DMS153 treated with DMSO at 0.1 percent for 48 hours (cell line): ENCODE results near the gene SLC12A5.
"Not testable (repeated sequence)": the region's sequence is repeated elsewhere in the genome, so short reads cannot be mapped to it uniquely, and the experiment has no call there.

Experiments
- DNase-seq: peaks from one replicate; lab custom pipeline; 2025; ENCODE audit not compliant: unreplicated experiment; lab: John Stamatoyannopoulos, UW

SLC12A5 gene

DNA sequence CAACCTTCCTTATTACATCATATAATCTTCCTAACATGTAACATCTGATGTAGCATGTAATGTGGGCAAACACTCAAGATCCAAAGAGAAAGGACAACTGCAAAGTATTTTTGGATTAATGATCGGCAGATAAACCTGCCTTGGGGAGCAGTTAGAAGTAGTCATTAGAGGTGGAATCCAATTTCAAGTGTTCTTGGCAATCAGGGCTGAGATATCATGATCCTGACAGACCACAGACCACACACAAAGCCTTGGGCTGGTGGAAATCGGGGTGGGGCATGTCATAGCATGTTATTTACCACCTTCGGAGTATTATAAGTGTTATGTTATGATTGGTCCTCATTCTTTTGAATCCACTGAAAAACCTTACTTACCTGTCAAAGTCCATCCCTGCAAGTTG is 44.4 kb downstream of the SLC12A5 start:
- DNase-seq, result no peak

DNA sequence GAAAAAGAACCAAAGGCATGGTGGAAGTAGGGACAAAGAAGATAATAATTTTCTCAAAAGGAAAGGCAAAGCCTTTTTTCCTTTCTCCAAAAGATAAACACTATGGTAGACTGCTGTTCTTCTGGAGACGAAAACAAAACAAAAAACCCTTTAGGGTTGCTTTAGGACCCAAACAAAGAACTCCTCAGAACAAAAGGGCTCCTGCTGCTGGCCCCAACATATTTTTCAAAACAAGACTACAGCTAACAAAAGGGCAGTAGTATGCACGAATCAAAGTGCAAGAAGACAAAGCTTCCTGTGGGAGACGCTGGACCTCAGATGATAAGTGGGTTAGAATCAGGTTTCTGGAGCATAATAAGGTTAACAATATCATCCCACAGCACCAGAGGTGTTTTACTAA is 45.0 kb downstream of the SLC12A5 start:
- DNase-seq, result no peak

DNA sequence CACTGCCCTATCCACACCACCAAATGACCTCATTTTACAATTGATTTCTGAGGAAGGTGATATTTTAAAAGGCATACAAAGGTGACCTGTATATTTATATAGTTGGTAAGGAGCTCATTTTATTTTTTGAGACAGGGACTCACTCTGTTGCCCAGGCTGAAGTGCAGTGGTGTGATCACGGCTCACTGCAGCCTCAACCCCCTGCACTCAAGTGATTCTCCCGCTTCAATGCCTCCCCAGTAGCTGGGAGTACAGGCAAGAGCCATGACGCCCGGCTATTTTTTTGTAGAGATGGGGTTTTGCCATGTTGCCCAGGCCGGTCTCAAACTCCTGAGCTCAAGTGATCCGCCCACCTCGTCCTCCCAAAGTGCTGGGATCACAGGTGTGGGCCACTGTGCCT is 47.8 kb downstream of the SLC12A5 start:
- no peak for DNase-seq

DNA sequence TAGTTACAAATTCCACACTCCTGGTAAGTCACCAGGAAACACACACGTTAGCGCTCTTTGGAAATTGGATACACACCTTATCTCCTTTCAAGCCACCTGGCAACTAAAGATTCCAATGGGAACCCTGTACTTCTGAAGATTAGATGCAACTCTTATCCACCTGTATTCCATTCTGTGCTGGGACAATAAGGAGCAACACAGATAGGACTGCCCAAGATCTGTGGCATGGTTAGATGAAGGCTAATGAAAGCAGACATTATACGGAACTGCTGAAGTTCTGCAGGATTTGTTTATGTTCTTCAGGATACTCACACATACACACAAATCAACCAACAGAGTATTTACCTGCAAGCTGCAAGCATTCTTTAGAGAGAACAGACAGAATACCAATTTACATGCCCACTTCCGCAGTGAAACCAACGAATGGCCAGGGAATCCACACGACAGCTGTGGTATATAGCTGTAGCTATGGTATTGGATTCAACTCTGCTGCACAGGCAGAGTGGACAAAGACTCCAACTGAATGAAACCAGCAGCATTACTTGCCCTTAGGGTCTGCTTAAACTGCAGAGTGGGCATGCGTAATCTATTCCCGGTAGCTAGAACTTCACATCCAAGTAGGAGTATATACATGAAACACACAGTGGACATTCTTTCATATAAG is 48.8 kb downstream of the SLC12A5 start:
- no peak for DNase-seq

DNA sequence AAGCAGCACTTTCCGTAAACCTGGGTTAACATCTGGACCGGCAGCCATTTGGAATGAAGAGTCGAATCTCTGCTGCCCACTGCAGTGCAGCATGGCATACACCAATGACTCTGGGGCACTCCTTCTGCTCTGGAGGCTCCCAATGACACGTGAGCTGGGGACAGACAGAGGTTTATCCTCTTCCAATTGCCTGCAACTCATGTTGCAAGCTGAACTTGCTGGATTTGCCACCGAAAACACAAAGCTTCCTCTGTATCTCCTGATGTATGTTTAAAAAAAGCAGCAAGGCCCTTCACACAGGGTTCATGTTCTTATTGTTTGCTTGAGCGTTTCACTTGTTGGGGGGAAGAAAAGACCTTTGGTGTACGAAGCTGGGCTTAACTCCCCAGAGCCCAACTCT is 49.9 kb downstream of the SLC12A5 start:
- DNase-seq, result no peak

DNA sequence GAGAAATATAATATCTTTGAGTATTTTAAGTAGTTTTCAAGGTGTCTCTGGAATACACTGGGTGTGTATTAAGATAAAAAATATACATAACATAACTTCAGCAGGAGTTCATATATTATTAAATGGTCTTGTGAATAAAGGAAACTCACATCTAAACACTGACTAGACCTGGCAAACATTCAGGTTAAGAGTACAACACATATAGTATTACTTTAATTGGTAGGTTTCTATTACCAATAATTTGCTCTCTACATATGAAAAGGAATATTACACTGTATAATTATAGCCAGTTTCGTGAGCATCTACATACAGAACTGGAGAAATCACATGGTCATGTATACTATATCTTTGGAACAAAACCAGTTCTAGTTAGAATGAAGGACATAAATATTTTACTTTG is 52.1 kb downstream of the SLC12A5 start:
- no peak for DNase-seq

DNA sequence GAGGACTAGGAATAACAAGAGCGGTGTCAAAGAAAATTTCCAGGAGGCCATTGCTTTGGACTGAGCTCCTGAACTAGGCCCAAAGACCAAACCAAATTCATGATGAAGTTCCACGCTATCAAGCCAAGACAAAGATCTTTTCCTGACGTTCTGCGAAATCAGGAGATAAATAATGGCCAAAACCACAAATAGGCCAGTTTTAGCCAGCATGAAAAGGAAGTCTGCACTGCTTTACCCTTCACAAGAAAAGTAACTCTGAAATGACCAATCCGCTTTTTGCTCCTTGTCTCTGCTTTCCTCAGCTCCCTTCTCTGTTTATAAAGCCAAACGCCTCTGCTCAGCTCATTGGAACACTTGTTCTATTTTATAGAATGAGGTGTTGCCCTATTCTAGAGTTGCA is 54.1 kb downstream of the SLC12A5 start:
- no peak for DNase-seq

DNA sequence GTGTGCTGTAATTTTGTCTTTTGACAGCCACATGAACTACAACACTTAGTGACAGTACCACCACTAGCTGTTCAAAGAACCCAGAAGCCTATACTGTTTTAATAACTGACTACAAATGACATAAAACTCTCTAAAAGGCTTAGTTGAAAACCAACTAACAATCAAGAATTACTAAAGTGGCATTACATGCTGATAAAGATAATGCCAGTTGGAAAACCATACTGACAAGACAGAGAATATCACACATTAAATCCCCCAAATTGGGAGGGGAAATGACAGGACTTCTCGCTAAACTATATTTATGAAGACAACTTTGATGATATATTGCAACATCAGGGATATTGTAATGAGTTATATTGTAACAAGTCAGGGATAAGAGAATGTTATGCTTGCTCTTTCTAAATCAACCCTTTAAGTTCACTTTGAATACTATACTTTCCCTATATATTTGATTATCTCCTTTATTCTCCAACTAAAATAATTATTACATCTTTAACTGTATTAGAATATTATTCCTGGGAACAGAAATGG is 54.6 kb downstream of the SLC12A5 start:
- no peak for DNase-seq

DNA sequence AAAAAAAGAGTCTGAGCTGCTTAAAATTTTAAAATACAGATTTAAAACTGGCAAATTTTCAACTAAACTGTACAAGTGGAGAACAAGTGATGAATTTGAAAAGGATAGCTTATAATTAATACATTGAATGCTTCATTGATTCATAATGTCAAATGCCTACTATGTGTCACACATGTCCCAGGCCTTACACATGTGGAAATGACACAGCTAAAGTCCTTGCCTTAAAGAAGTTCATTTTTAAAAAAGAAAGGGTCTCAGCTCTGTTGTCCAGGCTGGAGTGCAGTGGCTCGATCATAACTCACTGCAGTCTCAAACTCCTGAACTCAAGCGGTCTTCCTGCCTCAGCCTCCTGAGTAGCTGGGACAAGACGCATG is 55.8 kb downstream of the SLC12A5 start:
- no peak for DNase-seq

DNA sequence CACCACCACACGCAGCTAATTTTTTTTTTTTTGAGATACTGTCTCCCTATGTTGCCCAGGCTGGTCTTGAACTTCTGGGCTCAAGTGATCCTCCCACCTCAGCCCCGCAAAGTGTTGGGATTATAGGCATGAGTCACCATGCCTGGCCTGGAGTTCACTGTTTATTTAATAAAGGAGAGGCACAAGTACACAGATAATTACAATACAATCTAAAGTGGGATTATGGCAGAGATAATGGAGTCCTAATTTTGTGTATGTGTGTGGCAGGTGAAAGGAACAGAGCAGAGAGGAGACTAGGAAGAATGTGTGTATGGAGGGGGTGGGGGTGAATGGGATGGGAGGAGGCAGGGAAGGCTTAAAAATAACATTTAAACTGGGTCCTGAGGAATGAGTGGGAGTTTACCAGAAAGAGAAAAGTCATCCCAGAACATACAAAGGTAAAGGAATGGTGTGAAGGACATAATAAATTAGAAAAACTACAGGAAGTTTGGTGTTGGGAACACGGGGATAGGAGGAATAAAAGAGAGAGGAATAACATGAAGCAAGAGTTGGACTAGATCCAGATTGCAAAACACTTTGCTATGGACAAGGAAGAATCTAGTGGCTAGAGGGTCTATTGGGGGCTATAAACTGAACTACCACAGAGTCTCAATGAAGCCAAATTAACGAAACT is 56.3 kb downstream of the SLC12A5 start:
- DNase-seq, result peak; percentile 60

DNA sequence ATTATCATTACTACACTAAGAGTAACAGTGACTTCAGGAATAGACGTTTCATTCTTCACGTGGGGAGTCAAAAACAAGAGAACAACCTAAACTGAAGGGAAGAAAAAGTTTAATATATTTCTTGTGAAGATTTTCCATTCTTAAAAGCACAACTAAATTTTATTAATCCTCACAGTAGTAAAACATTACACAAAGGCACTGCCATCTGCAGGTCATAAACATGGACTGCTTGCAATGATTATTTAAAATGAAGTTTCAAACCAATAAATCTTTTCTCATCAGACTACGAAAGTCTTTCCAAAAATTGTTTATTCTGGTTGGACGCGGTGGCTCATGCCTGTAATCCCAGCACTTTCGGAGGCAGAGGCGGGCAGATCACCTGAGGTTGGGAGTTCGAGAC is 58.1 kb downstream of the SLC12A5 start:
- DNase-seq, result no peak

DNA sequence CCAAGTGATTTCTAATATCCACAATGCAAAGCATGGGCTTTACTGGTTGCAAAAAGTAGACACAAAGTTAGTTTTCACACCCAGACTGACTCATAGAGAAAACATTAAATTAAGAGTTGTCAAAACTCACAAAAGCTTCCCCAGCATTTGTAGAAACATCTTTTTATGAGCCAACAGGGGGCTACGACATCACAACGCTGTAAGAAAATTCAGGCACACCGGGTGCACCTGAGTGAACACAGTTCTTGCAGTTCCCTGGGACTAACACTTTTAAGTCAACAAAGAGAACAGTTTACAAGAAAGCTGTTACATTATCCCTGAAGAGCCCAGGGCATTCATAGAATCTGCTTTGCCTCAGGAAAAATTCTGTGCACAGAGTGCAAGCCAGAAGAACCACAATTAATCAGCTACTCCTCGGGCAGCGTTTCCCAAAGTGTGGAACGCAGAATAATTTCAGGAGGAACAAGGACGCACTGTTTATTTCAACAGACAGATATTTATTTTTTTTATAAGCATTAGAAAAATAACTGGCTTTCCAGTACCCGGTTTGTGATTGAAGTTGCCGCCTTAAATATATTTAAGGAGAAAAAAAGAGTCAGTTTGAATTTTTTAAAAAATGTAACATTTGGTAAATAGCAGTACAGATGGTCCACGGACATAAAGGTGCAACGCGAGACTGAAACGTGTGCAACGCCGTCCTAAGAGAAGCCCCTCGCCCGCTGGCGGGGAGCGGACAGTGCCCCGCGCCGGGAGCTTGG is 59.6 kb downstream of the SLC12A5 start:
- no peak for DNase-seq

DNA sequence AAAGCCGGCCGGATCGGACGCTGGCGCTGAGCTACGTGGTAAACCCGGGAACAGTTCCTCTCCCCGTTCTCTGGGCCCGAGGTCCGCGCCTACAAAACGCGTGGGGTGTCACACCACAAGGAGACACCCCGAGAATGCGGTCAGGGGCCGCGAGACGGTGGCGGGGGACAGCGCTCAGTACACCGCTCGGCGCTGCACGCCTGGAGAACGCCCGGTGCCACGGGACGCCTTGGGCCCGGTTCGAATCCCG is 60.1 kb downstream of the SLC12A5 start:
- DNase-seq, result no peak

DNA sequence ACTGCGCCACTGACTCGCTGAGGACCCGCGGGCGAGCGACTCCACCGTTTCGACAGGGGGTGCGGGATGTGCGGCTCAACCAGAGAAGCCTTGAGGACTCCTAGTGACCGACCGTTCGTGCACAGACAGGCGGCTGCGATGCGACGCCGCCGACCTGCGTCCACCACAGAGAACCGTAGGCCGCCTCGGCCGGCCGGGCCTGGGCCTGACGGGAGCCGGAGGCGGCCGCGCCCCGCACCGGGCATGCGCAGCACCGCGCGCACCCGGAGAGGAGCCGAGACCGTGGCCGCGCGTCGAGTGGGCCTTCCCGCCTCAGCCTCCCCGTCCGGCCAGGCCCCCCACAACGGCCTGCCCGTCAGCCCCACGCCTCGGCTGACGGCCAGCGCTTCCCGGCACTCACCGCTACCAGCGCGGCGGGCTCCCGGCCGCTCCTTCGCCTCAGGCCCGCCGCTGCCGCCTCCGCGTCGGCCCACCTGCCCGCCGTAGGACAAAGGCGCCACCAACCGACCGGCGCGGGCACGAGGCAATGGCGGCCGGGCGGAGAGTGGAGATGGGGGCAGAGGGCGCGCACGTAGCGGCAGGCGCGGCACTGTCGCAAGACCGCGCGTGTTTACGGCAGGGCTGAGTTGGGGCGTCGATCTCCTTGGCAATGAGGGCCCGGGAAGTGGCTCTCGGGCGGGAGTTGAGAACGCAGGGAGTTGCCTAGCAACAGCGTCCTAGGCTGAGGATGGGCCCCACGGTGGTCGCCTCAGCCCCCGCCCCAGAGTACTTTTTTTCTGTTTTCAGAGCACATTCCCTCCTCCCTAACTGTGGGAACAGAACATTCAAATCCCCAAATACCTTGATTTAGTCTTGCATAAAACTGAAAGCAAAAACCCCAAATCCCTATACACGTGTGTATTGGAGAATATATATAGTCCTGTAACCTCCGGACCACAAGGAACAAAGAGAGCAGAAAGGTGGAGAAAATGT is 60.7 kb downstream of the SLC12A5 start, which contains the start of gene NCOA5:
Gene NCOA5 (minus strand): TSS at position 546 of the 972 bp plus-strand sequence. CDS start 10,538 bp downstream, outside the sequence.
- peak; percentile 93 for DNase-seq

DNA sequence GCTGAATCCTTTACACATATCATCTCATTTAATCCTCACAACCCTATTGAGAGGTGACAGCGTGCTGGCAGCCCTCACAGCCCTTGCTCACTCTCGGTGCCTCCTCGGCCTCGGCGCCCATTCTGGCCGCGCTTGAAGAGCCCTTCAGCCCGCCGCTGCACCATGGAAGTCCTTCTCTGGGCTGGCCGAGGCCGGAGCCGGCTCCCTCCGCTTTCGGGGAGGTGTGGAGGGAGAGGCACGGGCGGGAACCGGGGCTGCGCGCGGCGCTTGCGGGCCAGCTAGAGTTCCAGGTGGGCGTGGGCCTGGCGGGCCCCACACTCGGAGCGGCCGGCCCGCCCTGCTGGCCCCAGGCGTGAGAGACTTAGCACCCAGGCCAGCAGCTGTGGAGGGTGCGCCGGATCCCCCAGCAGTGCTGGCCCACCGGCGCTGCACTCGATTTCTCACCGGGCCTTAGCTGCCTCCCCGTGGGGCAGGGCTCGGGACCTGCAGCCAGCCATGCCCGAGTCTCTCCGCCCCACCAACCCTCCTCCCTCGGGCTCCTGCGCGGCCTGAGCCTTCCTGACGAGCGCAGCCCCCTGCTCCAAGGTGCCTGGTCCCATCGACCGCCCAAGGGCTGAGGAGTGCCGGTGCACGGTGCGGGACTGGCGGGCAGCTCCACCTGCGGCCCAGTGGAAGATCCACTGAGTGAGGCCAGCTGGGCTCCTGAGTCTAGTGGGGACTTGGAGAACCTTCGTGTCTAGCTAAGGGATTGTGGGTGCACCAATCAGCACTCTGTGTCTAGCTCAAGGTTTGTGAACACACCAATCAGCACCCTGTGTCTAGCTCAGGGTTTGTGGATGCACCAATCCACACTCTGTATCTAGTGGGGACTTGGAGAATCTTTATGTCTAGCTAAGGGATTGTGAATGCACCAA is 62.9 kb downstream of the SLC12A5 start:
- not testable (repeated sequence) for DNase-seq

DNA sequence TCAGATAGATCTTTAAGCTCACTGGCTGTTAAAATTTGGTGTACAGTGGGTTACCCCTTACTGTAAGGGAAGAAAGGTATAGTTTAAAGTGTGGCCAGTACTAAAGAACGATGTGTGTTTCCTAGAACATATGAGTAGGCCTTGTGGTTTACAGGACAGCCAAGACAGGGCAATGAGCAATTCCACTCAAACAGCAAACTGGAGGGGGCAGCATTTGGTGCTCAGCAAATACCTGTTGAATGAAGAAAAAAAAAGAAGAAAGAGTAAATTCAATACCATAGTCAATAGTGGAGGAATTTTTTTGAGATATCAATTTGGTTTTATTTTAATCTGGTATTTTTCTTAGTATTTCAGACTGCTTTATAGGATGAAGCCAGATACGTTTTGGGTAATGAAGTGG is 64.5 kb downstream of the SLC12A5 start:
- no peak for DNase-seq

DNA sequence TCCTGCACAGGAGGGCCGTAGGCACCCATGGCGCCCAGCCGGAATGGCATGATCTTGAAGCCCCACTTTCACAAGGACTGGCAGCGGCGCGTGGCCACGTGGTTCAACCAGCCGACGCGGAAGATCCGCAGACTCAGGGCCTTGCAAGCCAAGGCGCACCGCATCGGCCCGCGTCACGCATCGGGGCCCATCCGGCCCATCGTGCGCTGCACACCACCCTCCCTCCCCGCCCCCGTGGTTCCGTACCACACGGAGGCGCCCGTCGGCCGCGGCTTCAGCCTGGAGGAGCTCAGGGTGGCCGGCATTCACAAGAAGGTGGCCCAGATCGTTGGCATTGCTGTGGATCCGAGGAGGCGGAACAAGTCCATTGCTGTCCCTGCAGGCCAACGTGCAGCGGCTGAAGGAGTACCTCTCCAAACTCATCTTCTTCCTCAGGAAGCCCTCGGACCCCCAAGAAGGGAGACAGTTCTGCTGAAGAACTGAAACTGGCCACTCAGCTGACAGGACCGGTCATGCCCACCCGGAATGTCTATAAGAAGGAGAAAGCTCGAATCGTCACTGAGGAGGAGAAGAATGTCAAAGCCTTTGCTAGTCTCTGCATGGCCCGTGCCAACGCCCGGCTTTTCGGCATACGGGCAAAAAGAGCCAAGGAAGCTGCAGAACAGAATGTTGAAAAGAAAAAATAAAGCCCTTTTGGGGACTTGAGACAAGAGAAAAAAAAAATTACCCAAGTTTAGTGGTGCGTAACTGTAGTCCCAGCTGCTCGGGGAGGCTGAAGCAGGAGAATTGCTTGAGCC is 70.7 kb downstream of the SLC12A5 start:
- DNase-seq, result no peak

DNA sequence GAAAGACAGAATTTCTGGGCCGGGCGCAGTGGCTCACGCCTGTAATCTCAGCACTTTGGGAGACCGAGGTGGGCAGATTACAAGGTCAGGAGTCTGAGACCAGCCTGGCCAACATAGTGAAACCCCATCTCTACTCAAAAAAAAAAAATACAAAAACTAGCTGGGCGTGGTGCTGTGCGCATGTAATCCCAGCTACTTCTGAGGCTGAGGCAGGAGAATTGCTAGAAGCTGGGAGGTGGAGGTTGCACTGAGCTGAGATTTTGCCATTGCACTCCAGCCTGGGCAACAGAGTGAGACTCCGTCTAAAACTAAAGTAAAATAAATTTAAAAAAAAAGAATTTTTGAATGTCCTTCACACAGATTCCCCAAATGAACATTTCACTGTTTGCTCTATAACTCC is 71.4 kb downstream of the SLC12A5 start:
- DNase-seq, result not testable (repeated sequence)

DNA sequence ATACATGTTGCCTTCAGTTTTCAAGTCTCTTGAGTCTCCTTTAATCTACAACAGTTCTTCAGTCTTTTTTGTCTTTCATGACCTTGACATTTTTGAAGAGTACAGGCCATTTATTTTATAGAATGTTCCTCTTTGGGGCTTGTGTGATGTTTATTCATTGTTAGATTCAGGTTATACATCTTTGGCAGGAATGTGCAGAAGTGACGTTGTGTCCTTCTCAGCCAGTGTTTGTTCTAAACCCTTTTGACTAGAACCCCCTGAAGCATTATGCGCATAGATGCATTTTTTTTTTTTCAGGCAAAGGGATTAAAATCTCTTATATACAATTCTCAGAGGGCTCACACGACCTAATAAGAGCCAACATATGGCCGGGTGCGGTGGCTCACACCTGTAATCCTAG is 72.0 kb downstream of the SLC12A5 start:
- no peak for DNase-seq
